Mesodermal cell (in vitro differentiated cells): ENCODE data around the gene DMRTC2.

Source experiments
- H3K27ac ChIP-seq: 2 replicates; pipeline ENCODE4 v1.7.0; 2013; ENCODE audit warnings: mild to moderate bottlenecking, low read depth, low read length, moderate library complexity; ENCODE audit not compliant: severe bottlenecking
- H3K36me3 ChIP-seq: 2 replicates; pipeline ENCODE4 v1.7.1; 2013; ENCODE audit warnings: mild to moderate bottlenecking, low read length, moderate library complexity; ENCODE audit not compliant: control insufficient read depth, insufficient read depth
- H3K4me1 ChIP-seq: one replicate; pipeline ENCODE4 v1.7.1; 2013; ENCODE audit warnings: mild to moderate bottlenecking, low read length; ENCODE audit not compliant: insufficient read depth, control insufficient read depth, poor library complexity, severe bottlenecking
- H3K4me3 ChIP-seq: 2 replicates; pipeline ENCODE4 v1.7.0; 2013; ENCODE audit warnings: low read length, control low read depth, mild to moderate bottlenecking; ENCODE audit not compliant: insufficient read depth, poor library complexity, severe bottlenecking; ENCODE audit errors: extremely low read depth
- H3K9me3 ChIP-seq: 2 replicates; pipeline ENCODE4 v1.7.1; 2013; ENCODE audit warnings: mild to moderate bottlenecking, low read length, moderate library complexity; ENCODE audit not compliant: control insufficient read depth
- WGBS, 2 experiments: methylation state at CpG; one replicate each; pipeline ENCODE4 v1.1.5; 2013; ENCODE audit warnings: missing lambda C conversion rate in 2 of 2; ENCODE audit not compliant: insufficient coverage in 2 of 2; 5-methylcytosine and 5-hydroxymethylcytosine counted together

DMRTC2 gene

GRCh38 chr19:41811036-41811435, 33.8 kb upstream of the DMRTC2 start:
- Histone ChIP-seq H3K4me3 (no peak overlapping the region), H3K4me1 (no peaks in the 10 kb centered on the region), H3K9me3 (no peaks in the 10 kb centered on the region), H3K27ac (no peak overlapping the region), H3K36me3 (no peaks in the 10 kb centered on the region)
- WGBS, 2 experiments, result 50% methylated on average over 2 of the region's 3 CpGs

DNA sequence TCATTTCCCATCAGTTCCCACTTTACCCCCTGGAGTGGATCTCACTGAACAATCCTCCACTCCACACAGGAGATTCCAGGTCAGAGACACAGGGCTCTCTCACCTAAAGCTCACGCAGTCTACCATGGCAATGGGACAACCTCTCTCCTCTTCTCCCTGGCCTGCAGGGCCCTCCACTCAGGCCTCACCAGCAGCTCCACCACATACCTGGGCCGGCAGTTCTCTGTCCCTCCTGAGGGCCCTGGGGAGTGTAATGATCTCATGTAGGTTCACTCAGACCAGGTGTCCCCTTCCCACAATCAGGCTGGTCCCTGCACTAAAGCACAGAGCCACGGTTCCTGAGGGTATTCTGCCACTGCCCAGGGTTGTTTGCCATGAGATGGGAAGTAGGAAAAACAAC, 32.9 kb upstream of the DMRTC2 start:
- WGBS, 2 experiments, result 80% methylated on average over 1 of the region's 3 CpGs

DNA sequence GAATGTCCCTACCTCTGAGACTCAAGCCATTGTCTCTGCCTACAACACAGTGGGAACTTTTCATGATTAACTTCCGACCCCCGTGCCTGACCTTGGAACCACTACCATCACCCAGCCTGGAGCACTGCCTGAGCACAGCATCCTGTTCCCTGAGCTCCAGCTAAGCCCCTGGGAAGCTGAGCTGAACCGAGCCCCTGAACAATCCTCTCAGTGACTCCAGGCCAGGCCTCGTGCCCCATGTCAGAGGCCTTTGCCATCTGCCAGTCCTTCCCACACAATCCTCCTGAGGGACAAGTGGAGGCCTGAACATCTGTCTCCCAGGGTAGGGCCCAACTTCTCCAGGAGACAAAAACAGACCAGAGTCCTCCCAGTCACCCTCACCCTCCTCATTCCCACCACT, 30.9 kb upstream of the DMRTC2 start:
- 26 to 50% methylated on average over 4 of the region's 4 CpGs for WGBS, 2 experiments
- Histone ChIP-seq H3K4me1 (no peaks in the 10 kb centered on the region), H3K9me3 (no peaks in the 10 kb centered on the region), H3K36me3 (no peaks in the 10 kb centered on the region), H3K27ac (no peak overlapping the region), H3K4me3 (no peak overlapping the region)

More for the DNA sequence above, 32.9 kb upstream of the DMRTC2 start:
- no peaks in the 10 kb centered on the region for H3K4me1 ChIP-seq
- no peaks in the 10 kb centered on the region for H3K9me3 ChIP-seq
- no peak overlapping the region for H3K27ac ChIP-seq
- no peaks in the 10 kb centered on the region for H3K36me3 ChIP-seq
- no peak overlapping the region for H3K4me3 ChIP-seq

GRCh38 chr19:41815301-41815700, 29.5 kb upstream of the DMRTC2 start:
- Histone ChIP-seq H3K4me1 (no peaks in the 10 kb centered on the region), H3K36me3 (no peaks in the 10 kb centered on the region), H3K9me3 (no peaks in the 10 kb centered on the region), H3K27ac (no peak overlapping the region), H3K4me3 (no peak overlapping the region)
- no CpG with 5 or more reads among the region's 4 CpGs for WGBS, 2 experiments

- 68 to 100% methylated on average over 1 to 2 of the region's 2 CpGs for WGBS, 2 experiments
- H3K9me3 ChIP-seq, result no peaks in the 10 kb centered on the region
Measured at GRCh38 chr19:41816761-41817160, 28.1 kb upstream of the DMRTC2 start.

DNA sequence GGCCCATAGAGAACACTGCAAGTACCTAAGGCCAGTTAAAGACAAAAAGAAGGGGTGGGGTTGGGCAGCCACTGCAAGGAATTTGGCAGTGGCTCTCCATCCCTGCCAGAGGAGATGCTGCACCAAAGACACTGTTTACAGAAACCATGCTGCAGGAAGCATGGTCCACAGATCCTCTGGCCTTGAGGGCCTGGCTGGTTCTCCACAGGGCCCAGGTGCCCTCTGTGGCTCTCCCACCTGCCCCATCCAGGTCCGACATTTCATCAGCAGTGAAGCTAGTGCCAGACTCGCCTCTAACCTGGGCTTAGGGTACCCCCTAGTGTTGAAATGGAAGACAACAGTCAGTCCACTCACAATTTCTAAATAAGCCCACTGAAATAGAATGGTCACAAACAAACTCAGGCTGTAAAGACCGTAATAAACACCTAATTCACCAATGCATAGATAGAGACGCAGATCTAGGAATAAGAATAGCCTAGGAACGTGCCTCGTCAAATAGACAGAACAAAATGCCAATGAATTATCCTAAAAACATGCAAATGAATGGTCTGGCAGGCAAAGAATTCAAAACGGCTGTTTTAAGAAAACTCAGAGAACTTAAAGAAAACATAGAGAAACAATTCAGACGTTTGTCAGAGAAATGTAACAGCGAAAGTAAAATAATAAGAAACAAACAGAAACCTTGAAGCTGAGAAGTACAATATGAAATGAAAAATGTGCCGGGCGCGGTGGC, 23.7 kb upstream of the DMRTC2 start:
- WGBS, 2 experiments, result 0 to 18% methylated on average over 2 to 8 of the region's 12 CpGs
- Histone ChIP-seq H3K4me1 (no peaks in the 10 kb centered on the region), H3K9me3 (no peaks in the 10 kb centered on the region), H3K36me3 (no peaks in the 10 kb centered on the region), H3K27ac (no peak overlapping the region), H3K4me3 (no peak overlapping the region)

More at GRCh38 chr19:41816761-41817160, 28.1 kb upstream of the DMRTC2 start:
- no peaks in the 10 kb centered on the region for H3K4me1 ChIP-seq
- no peak overlapping the region for H3K27ac ChIP-seq
- no peak overlapping the region for H3K4me3 ChIP-seq
- no peaks in the 10 kb centered on the region for H3K36me3 ChIP-seq

GRCh38 chr19:41837981-41838708, 6.7 kb upstream of the DMRTC2 start:
- 65 to 76% methylated on average over 10 to 12 of the region's 13 CpGs for WGBS, 2 experiments
- no peak overlapping the region for H3K4me3 ChIP-seq
- H3K27ac ChIP-seq, result no peak overlapping the region
- H3K4me1 ChIP-seq, result no peaks in the 10 kb centered on the region
- no peaks in the 10 kb centered on the region for H3K36me3 ChIP-seq
- no peaks in the 10 kb centered on the region for H3K9me3 ChIP-seq

GRCh38 chr19:41839211-41839610, 5.6 kb upstream of the DMRTC2 start:
- no peak overlapping the region for H3K4me3 ChIP-seq
- H3K36me3 ChIP-seq, result no peaks in the 10 kb centered on the region
- no peaks in the 10 kb centered on the region for H3K9me3 ChIP-seq
- H3K27ac ChIP-seq, result no peak overlapping the region
- WGBS, 2 experiments, result 44 to 57% methylated on average over 2 of the region's 2 CpGs
- H3K4me1 ChIP-seq, result no peaks in the 10 kb centered on the region

GRCh38 chr19:41843371-41843770, 1.5 kb upstream of the DMRTC2 start:
- no peak overlapping the region for H3K4me3 ChIP-seq
- no peaks in the 10 kb centered on the region for H3K4me1 ChIP-seq
- H3K36me3 ChIP-seq, result no peaks in the 10 kb centered on the region
- H3K27ac ChIP-seq, result no peak overlapping the region
- 79 to 82% methylated on average over 5 to 7 of the region's 7 CpGs for WGBS, 2 experiments
- H3K9me3 ChIP-seq, result no peaks in the 10 kb centered on the region

- H3K27ac ChIP-seq, result no peak within 1 kb of the TSS
- H3K4me1 ChIP-seq, result no peaks in the 10 kb centered on the region
- 82 to 87% methylated on average over 29 to 30 of the region's 30 CpGs for WGBS, 2 experiments
- no peaks in the 10 kb centered on the region for H3K9me3 ChIP-seq
- no peak within 1 kb of the TSS for H3K4me3 ChIP-seq
- H3K36me3 ChIP-seq, result no peaks in the 10 kb centered on the region
Measured at GRCh38 chr19:41844601-41845000, 241 bp upstream of the DMRTC2 start, which contains the start of gene LYPD4. TSS of gene LYPD4 (minus strand) at chr19:41844683. CDS start at chr19:41839285, 5,398 bp downstream.
